ENCODE data around the gene ANO10.
"Not testable (repeated sequence)": the region's sequence is repeated elsewhere in the genome, so short reads cannot be mapped to it uniquely, and the experiment has no call there.

Gene ANO10

DNA sequence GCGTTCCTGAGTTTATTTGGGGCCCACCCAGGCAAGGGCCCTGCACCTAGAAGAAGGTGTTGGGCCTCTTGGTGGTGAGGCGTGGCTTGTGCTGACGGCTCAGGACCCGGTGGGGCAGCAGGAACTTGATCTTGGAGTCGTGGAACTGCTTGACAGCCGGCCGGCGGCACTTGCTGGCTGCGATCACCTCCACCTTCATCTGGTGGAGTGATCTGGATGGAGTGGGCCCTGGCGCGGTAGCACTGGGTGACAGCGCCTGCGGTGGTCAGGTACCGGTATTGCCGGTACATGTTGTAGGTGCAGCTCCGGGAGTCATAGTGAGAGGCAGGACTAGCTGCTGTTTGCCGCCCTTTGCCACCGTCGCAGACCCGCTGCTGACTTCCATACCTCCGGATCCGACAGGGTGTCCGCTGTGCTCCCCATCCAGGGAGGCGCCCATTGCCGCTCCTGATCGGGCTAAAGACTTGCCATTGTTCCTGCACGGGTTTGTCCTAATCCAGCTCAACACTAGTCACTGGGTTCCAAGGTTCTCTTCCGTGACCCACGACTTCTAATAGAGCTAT is 136.8 kb downstream of the ANO10 start:
- DNase-seq (ENCODE audit: low spot score) = no peak
- in situ Hi-C loops (cut with MboI; ENCODE audit: low sequenced_read_pairs, unreplicated experiment) = no loop called here
- TF ChIP-seq, protein P1, sequence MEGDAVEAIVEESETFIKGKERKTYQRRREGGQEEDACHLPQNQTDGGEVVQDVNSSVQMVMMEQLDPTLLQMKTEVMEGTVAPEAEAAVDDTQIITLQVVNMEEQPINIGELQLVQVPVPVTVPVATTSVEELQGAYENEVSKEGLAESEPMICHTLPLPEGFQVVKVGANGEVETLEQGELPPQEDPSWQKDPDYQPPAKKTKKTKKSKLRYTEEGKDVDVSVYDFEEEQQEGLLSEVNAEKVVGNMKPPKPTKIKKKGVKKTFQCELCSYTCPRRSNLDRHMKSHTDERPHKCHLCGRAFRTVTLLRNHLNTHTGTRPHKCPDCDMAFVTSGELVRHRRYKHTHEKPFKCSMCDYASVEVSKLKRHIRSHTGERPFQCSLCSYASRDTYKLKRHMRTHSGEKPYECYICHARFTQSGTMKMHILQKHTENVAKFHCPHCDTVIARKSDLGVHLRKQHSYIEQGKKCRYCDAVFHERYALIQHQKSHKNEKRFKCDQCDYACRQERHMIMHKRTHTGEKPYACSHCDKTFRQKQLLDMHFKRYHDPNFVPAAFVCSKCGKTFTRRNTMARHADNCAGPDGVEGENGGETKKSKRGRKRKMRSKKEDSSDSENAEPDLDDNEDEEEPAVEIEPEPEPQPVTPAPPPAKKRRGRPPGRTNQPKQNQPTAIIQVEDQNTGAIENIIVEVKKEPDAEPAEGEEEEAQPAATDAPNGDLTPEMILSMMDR (IDR thresholded peaks at IDR 0.05; ENCODE audit: borderline replicate concordance, control extremely low read depth, extremely low read depth, insufficient read depth, missing control alignments) = no peak

GRCh38 chr3:43481375-43481774 is 140.4 kb downstream of the ANO10 start:
- TF ChIP-seq, protein P1 (IDR thresholded peaks at IDR 0.05; ENCODE audit: borderline replicate concordance, control extremely low read depth, extremely low read depth, insufficient read depth, missing control alignments) = no peak
- in situ Hi-C loops (cut with MboI; ENCODE audit: low sequenced_read_pairs, unreplicated experiment) = no loop called here
- DNase-seq (ENCODE audit: low spot score) = no peak

GRCh38 chr3:43478839-43479238 is 143.0 kb downstream of the ANO10 start:
- in situ Hi-C loops (cut with MboI; ENCODE audit: low sequenced_read_pairs, unreplicated experiment); DNase-seq (ENCODE audit: low spot score): not testable (repeated sequence)

- in situ Hi-C loops (cut with MboI; ENCODE audit: low sequenced_read_pairs, unreplicated experiment) = no loop called here
- TF ChIP-seq, protein P1 (IDR thresholded peaks at IDR 0.05; ENCODE audit: borderline replicate concordance, control extremely low read depth, extremely low read depth, insufficient read depth, missing control alignments) = no peak
- DNase-seq (ENCODE audit: low spot score) = no peak
These were observed 143.6 kb downstream of the ANO10 start for GRCh38 chr3:43478118-43478785.

DNA sequence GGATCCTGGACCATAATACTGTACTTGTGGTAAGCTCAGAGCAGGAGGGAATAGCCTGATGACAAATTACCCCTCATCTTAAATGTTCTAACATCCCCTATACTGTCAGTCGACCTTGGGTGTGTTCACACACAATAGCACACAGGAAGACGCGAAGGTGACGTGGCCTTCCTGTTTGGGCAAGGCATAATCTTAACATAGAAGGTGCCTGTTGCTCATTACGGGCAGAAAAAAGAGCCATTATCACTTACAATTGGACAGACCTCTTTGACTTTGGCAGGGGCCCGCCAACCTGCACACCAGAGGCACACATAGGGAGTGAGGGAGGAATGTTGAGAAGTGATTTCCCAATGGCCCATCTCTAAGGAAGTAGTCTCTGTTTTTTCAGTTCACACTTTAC is 144.2 kb downstream of the ANO10 start:
- TF ChIP-seq, protein P1 (IDR thresholded peaks at IDR 0.05; ENCODE audit: borderline replicate concordance, control extremely low read depth, extremely low read depth, insufficient read depth, missing control alignments) = no peak
- in situ Hi-C loops (cut with MboI; ENCODE audit: low sequenced_read_pairs, unreplicated experiment) = no loop called here
- no peak for DNase-seq (ENCODE audit: low spot score)

DNA sequence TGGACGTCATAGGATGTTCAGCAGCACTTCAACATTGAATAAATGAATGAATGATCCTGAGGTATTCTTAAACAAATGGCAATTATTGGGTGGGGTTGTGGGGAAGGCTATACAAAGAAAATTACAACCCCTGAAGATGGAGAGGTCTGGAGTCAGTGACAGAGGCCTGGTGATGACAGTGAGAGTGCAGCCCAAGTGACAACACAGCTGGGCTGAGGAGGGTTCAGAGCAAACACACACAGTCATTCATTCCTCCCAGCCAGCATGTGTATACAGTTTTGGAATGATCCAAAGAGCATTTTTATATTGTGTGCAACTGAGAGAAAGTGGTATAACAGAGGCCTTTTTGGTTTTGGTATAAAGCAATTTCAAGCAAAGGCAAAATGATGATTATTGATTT is 148.1 kb downstream of the ANO10 start:
- TF ChIP-seq, protein P1 (IDR thresholded peaks at IDR 0.05; ENCODE audit: borderline replicate concordance, control extremely low read depth, extremely low read depth, insufficient read depth, missing control alignments) = no peak
- no peak for DNase-seq (ENCODE audit: low spot score)
- in situ Hi-C loops (cut with MboI; ENCODE audit: low sequenced_read_pairs, unreplicated experiment) = no loop called here

DNA sequence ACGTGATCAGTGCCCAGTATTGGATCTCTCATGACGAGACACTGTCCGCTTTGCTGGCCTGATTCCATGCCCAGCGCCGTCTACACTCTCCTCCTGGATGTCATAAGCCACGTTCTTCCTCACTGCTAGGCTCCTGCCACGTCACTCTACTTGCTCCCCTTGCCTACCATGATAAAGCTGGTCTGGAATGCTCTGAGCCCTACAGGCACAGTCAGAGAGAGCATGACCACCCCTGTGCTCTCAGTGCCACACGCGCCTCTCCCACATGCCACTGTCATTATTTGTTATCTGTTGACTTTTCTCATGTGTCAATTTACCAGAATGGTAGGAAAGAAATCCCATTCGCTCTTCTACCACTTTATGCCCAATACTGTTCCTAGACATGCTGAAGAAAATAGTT is 148.6 kb downstream of the ANO10 start:
- TF ChIP-seq, protein P1 (IDR thresholded peaks at IDR 0.05; ENCODE audit: borderline replicate concordance, control extremely low read depth, extremely low read depth, insufficient read depth, missing control alignments) = no peak
- in situ Hi-C loops (cut with MboI; ENCODE audit: low sequenced_read_pairs, unreplicated experiment) = no loop called here
- DNase-seq (ENCODE audit: low spot score) = no peak
